Stimulated activated naive CD4-positive, alpha-beta T cell treated with Interleukin-2 at 50 U/mL for 16 hours (primary cell): ENCODE data around the gene PPM1A.
"Not testable (repeated sequence)": the region's sequence is repeated elsewhere in the genome, so short reads cannot be mapped to it uniquely, and the experiment has no call there.

ENCODE experiments used
- DNase-seq: peaks from one replicate; lab custom pipeline; 2025; lab: John Stamatoyannopoulos, UW

Gene PPM1A

GRCh38 chr14:60266021-60266937 lies 17.3 kb downstream of the PPM1A start:
- DNase-seq, result peak; percentile 1

GRCh38 chr14:60272177-60272576 lies 23.2 kb downstream of the PPM1A start:
- DNase-seq, result no peak

GRCh38 chr14:60273956-60274355 lies 24.9 kb downstream of the PPM1A start:
- no peak for DNase-seq

- DNase-seq, result no peak
These were observed 25.4 kb downstream of the PPM1A start for GRCh38 chr14:60274448-60274847.

GRCh38 chr14:60275932-60276331 lies 26.9 kb downstream of the PPM1A start:
- no peak for DNase-seq

- DNase-seq, result no peak
These were observed 27.3 kb downstream of the PPM1A start for GRCh38 chr14:60276347-60276746.

GRCh38 chr14:60277605-60278190 lies 28.7 kb downstream of the PPM1A start:
- DNase-seq, result no peak

GRCh38 chr14:60278350-60278749 lies 29.3 kb downstream of the PPM1A start:
- no peak for DNase-seq

- DNase-seq, result no peak
These were observed 38.4 kb downstream of the PPM1A start for GRCh38 chr14:60287452-60287851.

- no peak for DNase-seq
These were observed 39.3 kb downstream of the PPM1A start for GRCh38 chr14:60288279-60288678.

- no peak for DNase-seq
These were observed 45.5 kb downstream of the PPM1A start for GRCh38 chr14:60294411-60295069.

- no peak for DNase-seq
These were observed 51.0 kb downstream of the PPM1A start for GRCh38 chr14:60300019-60300418.

GRCh38 chr14:60301685-60302084 lies 52.7 kb downstream of the PPM1A start:
- DNase-seq, result no peak

- no peak for DNase-seq
These were observed 53.6 kb downstream of the PPM1A start for GRCh38 chr14:60302663-60303062.

GRCh38 chr14:60303745-60304144 lies 54.7 kb downstream of the PPM1A start:
- DNase-seq, result no peak

GRCh38 chr14:60304509-60304908 lies 55.5 kb downstream of the PPM1A start:
- DNase-seq, result no peak

- no peak for DNase-seq
These were observed 61.0 kb downstream of the PPM1A start for GRCh38 chr14:60309867-60310552.

GRCh38 chr14:60311417-60311816 lies 62.4 kb downstream of the PPM1A start:
- DNase-seq, result no peak

- no peak for DNase-seq
These were observed 64.1 kb downstream of the PPM1A start for GRCh38 chr14:60313093-60313492.

GRCh38 chr14:60315196-60315990 lies 66.4 kb downstream of the PPM1A start:
- no peak for DNase-seq

- DNase-seq, result no peak
These were observed 68.6 kb downstream of the PPM1A start for GRCh38 chr14:60317609-60318008.

- DNase-seq, result not testable (repeated sequence)
These were observed 71.8 kb downstream of the PPM1A start for GRCh38 chr14:60320860-60321259.
